Measurements from ENCODE around the gene PRDM15.

DNA sequence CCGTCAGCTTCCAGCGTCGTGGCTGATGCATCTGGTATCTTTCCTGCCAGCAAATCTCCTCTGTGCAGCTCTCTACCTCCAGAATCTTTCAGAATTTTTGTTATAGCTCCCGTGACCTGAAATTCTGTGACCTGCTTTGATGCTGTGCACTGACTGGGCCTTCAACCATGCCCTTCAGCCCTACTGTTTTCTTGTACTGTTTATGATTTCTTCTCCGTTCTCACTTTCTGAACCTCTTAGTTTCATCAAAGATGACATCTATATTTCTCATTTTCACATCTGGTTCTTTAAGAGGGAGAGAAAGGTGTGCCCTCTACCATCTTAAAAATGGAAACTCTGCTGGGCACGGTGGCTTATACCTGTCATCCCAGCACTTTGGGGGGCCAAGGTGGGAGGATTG is 5.7 kb downstream of the PRDM15 start:
- TF ChIP-seq EZH2 (IDR thresholded peaks at IDR 0.05; ENCODE audit: insufficient read depth, poor library complexity, severe bottlenecking) (no peak), EZH2phosphoT487 (IDR thresholded peaks at IDR 0.05; ENCODE audit: insufficient read depth, low read depth) (no peak)
